H9 (cell line): ENCODE results near the gene TMCC2. TPM values are rescaled to one million over a fixed set of nuclear protein-coding genes. Genes with fewer than 3 reads are reported as not detected.
A peak's percentile ranks its signal among the peaks of the same experiment; 100 is the strongest.
"Not testable (repeated sequence)": the region's sequence is repeated elsewhere in the genome, so short reads cannot be mapped to it uniquely, and the experiment has no call there.

Source experiments
- DNase-seq: peaks from one replicate; pipeline ENCODE4 v3.0.0-alpha.2; 2017
- H2AFZ ChIP-seq: one replicate; pipeline ENCODE4 v1.6.1; 2013; ENCODE audit warnings: mild to moderate bottlenecking, low read length, control low read depth, moderate library complexity
- H2AK5ac ChIP-seq: 2 replicates; pipeline ENCODE4 v1.6.1; 2013; ENCODE audit warnings: low read length, control low read depth, mixed read lengths; ENCODE audit not compliant: insufficient read length
- H2BK120ac ChIP-seq: one replicate; pipeline ENCODE4 v1.6.1; 2013; ENCODE audit warnings: low read depth, mild to moderate bottlenecking, low read length, control low read depth, inconsistent platforms; ENCODE audit not compliant: poor library complexity, severe bottlenecking
- H2BK12ac ChIP-seq: 2 replicates; pipeline ENCODE4 v1.6.1; 2013; ENCODE audit warnings: low read length, control low read depth, mixed read lengths, low read depth; ENCODE audit not compliant: insufficient read length
- H2BK15ac ChIP-seq: 2 replicates; pipeline ENCODE4 v1.6.1; 2013; ENCODE audit warnings: low read depth, low read length, control low read depth
- H2BK20ac ChIP-seq: one replicate; pipeline ENCODE4 v1.6.1; 2013; ENCODE audit warnings: low read depth, mild to moderate bottlenecking, low read length, control low read depth, inconsistent platforms; ENCODE audit not compliant: poor library complexity, severe bottlenecking
- H2BK5ac ChIP-seq: 2 replicates; pipeline ENCODE4 v1.6.1; 2013; ENCODE audit warnings: low read length, control low read depth, mixed read lengths; ENCODE audit not compliant: insufficient read length
- H3K14ac ChIP-seq: 2 replicates; pipeline ENCODE4 v1.6.1; 2013; ENCODE audit warnings: low read length, control low read depth; ENCODE audit not compliant: insufficient read depth
- H3K18ac ChIP-seq: 2 replicates; pipeline ENCODE4 v1.6.1; 2013; ENCODE audit warnings: low read depth, mild to moderate bottlenecking, mixed read lengths, low read length, control low read depth; ENCODE audit not compliant: insufficient read length
- H3K23ac ChIP-seq: 2 replicates; pipeline ENCODE4 v1.6.1; 2013; ENCODE audit warnings: low read length, control low read depth, mixed read lengths, low read depth; ENCODE audit not compliant: insufficient read length
- H3K23me2 ChIP-seq: 2 replicates; pipeline ENCODE4 v1.6.1; 2013; ENCODE audit warnings: low read depth, mild to moderate bottlenecking, mixed read lengths, low read length, control low read depth; ENCODE audit not compliant: insufficient read length, poor library complexity, severe bottlenecking
- H3K27ac ChIP-seq: 2 replicates; pipeline ENCODE4 v1.5.1; 2013; ENCODE audit warnings: low read length, control low read depth, mixed read lengths, low read depth; ENCODE audit not compliant: insufficient read length
- H3K27me3 ChIP-seq: 2 replicates; pipeline ENCODE4 v1.6.1; 2013; ENCODE audit warnings: low read length, control low read depth, inconsistent platforms; ENCODE audit not compliant: insufficient read depth
- H3K4ac ChIP-seq: 2 replicates; pipeline ENCODE4 v1.6.1; 2013; ENCODE audit warnings: low read depth, mild to moderate bottlenecking, control low read depth, inconsistent platforms, low read length, moderate library complexity
- H3K4me1 ChIP-seq: 2 replicates; pipeline ENCODE4 v1.6.1; 2013; ENCODE audit warnings: low read length, control low read depth, inconsistent platforms; ENCODE audit not compliant: insufficient read depth
- H3K4me2 ChIP-seq: 2 replicates; pipeline ENCODE4 v1.6.1; 2013; ENCODE audit warnings: low read length, control low read depth, mixed read lengths; ENCODE audit not compliant: insufficient read length, insufficient read depth
- H3K56ac ChIP-seq: 2 replicates; pipeline ENCODE4 v1.6.1; 2013; ENCODE audit warnings: low read depth, mild to moderate bottlenecking, mixed read lengths, low read length, control low read depth; ENCODE audit not compliant: insufficient read length
- H3K79me1 ChIP-seq: 2 replicates; pipeline ENCODE4 v1.6.1; 2013; ENCODE audit warnings: low read depth, mild to moderate bottlenecking, moderate library complexity, low read length, control low read depth, inconsistent platforms; ENCODE audit not compliant: insufficient read depth, poor library complexity, severe bottlenecking
- H3K79me2 ChIP-seq: 2 replicates; pipeline ENCODE4 v1.6.1; 2013; ENCODE audit warnings: low read length, control low read depth, inconsistent platforms; ENCODE audit not compliant: insufficient read depth
- H3K9ac ChIP-seq: 2 replicates; pipeline ENCODE4 v1.6.1; 2013; ENCODE audit warnings: low read length, control low read depth, mixed read lengths; ENCODE audit not compliant: insufficient read length; ENCODE audit errors: extremely low read depth
- H3K9me3 ChIP-seq: one replicate; pipeline ENCODE4 v1.6.1; 2013; ENCODE audit warnings: low read depth, low read length, inconsistent platforms; ENCODE audit not compliant: control insufficient read depth
- H3T11ph ChIP-seq: one replicate; pipeline ENCODE4 v1.6.1; 2013; ENCODE audit warnings: mild to moderate bottlenecking, low read length, control low read depth, inconsistent platforms
- H4K20me1 ChIP-seq: one replicate; pipeline ENCODE4 v1.6.1; 2013; ENCODE audit not compliant: control insufficient read depth, insufficient read length, insufficient read depth
- H4K5ac ChIP-seq: 2 replicates; pipeline ENCODE4 v1.6.1; 2013; ENCODE audit warnings: low read depth, mild to moderate bottlenecking, mixed read lengths, low read length, control low read depth; ENCODE audit not compliant: insufficient read length
- H4K8ac ChIP-seq: replicated peaks from 2 replicates; pipeline ENCODE4 v1.6.1; 2013; ENCODE audit warnings: low read length, control low read depth, mixed read lengths, low read depth; ENCODE audit not compliant: insufficient read length
- H4K91ac ChIP-seq: 2 replicates; pipeline ENCODE4 v1.6.1; 2013; ENCODE audit warnings: low read depth, mild to moderate bottlenecking, moderate library complexity, mixed read lengths, low read length, control low read depth; ENCODE audit not compliant: insufficient read length
- H3K27ac Mint-ChIP-seq, 3 experiments: 2 replicates in 2 of 3; 3 replicates in 1 of 3; pipeline ENCODE4 v1.8.0; 2020 to 2021; ENCODE audit warnings: mixed read lengths in 3 of 3, mild to moderate bottlenecking in 1 of 3, moderate library complexity in 1 of 3
- H3K27me3 Mint-ChIP-seq: 2 replicates; pipeline ENCODE4 v1.8.0; 2021; ENCODE audit warnings: low read depth, mild to moderate bottlenecking, moderate library complexity, mixed read lengths
- H3K36me3 Mint-ChIP-seq, 3 experiments: 2 replicates in 2 of 3; 3 replicates in 1 of 3; pipeline ENCODE4 v1.8.0; 2020 to 2021; ENCODE audit warnings: low read depth in 3 of 3, mixed read lengths in 3 of 3; ENCODE audit not compliant: insufficient read depth in 1 of 3
- H3K4me1 Mint-ChIP-seq, 2 experiments: 2 replicates each; pipeline ENCODE4 v1.8.0; 2020; ENCODE audit warnings: mixed read lengths in 2 of 2
- H3K4me3 Mint-ChIP-seq, 2 experiments: 2 replicates in 1 of 2; 3 replicates in 1 of 2; pipeline ENCODE4 v1.8.0; 2020 to 2021; ENCODE audit warnings: mild to moderate bottlenecking in 2 of 2, mixed read lengths in 2 of 2, moderate library complexity in 1 of 2
- H3K9me3 Mint-ChIP-seq, 2 experiments: 2 replicates in 1 of 2; 3 replicates in 1 of 2; pipeline ENCODE4 v1.8.0; 2020; ENCODE audit warnings: mild to moderate bottlenecking in 2 of 2, mixed read lengths in 2 of 2, moderate library complexity in 1 of 2
- CTCF ChIP-seq: fragments of 200-600 bp; sonication (generic); conservative IDR thresholded peaks from 3 replicates; pipeline ENCODE4 v1.8.0; 2021; ENCODE audit warnings: antibody characterized with exemption, mild to moderate bottlenecking
- WGBS: extraction: QIAGEN DNeasy Blood & Tissue Kit; methylation state at CpG from one replicate; pipeline ENCODE4 v1.1.7; 2013; ENCODE audit warnings: missing lambda C conversion rate, low lambda C conversion rate, mixed read lengths; ENCODE audit not compliant: insufficient read length; ENCODE audit errors: extremely low coverage; 5-methylcytosine and 5-hydroxymethylcytosine counted together
- total RNA-seq: library from RNA; stranded (reverse); gene quantifications from 2 replicates; pipeline ENCODE4 v1.2.1, GENCODE V29; 2021

TMCC2 gene
- total RNA-seq, 1 experiment from 2014 or later, result 11.7 TPM

GRCh38 chr1:205296154-205296553, 68.4 kb downstream of the TMCC2 start:
- Mint-ChIP-seq H3K27me3 (no peaks in the 10 kb centered on the region), H3K27ac (peak overlapping the region; percentile 14 to 100 (median 96); a peak in 4 of 7 replicates), H3K9me3 (no peaks in the 10 kb centered on the region; a peak in 1 of 5 replicates), H3K4me3 (no peak overlapping the region), H3K36me3 (no peaks in the 10 kb centered on the region; a peak in 1 of 7 replicates), H3K4me1 (peaks cover 63 to 76% of the 10 kb centered on the region in 2 experiments)
- H2BK120ac ChIP-seq, result peak overlapping the region; percentile 65
- no CpG with 5 or more reads among the region's 2 CpGs for WGBS
- no peak for DNase-seq
- no peak overlapping the region for H2AFZ ChIP-seq
- no peak overlapping the region for H4K91ac ChIP-seq
- no peak overlapping the region for H3K27ac ChIP-seq
- peaks cover 4% of the 10 kb centered on the region for H3K23me2 ChIP-seq
- H3K23ac ChIP-seq, result no peak overlapping the region
- no peak overlapping the region for H2AK5ac ChIP-seq
- H4K5ac ChIP-seq, result no peak overlapping the region
- TF ChIP-seq CTCF, result no peak
- peaks cover 20% of the 10 kb centered on the region for H3K4me1 ChIP-seq
- no peak overlapping the region for H3K9ac ChIP-seq
- H3K14ac ChIP-seq, result no peak overlapping the region
- no peak overlapping the region for H3K18ac ChIP-seq
- H2BK20ac ChIP-seq, result no peak overlapping the region
- no peaks in the 10 kb centered on the region for H4K20me1 ChIP-seq
- no peaks in the 10 kb centered on the region for H3K27me3 ChIP-seq
- no peaks in the 10 kb centered on the region for H3K9me3 ChIP-seq
- H3T11ph ChIP-seq, result no peak overlapping the region
- no peak overlapping the region for H3K4me2 ChIP-seq
- H3K79me2 ChIP-seq, result no peaks in the 10 kb centered on the region
- H3K4ac ChIP-seq, result no peak overlapping the region
- H4K8ac ChIP-seq, result no peak overlapping the region
- no peak overlapping the region for H2BK15ac ChIP-seq
- no peak overlapping the region for H3K56ac ChIP-seq
- no peak overlapping the region for H2BK5ac ChIP-seq
- H3K79me1 ChIP-seq, result no peaks in the 10 kb centered on the region
- H2BK12ac ChIP-seq, result no peak overlapping the region

- peaks cover 23% of the 10 kb centered on the region for H3K4me1 ChIP-seq
- H3K4me2 ChIP-seq, H3K36me3 Mint-ChIP-seq, H3K23ac ChIP-seq, H4K20me1 ChIP-seq, H3T11ph ChIP-seq, H2AFZ ChIP-seq, H3K27ac ChIP-seq, H2BK15ac ChIP-seq, DNase-seq, H2BK12ac ChIP-seq, H3K23me2 ChIP-seq, H3K4ac ChIP-seq, H3K9ac ChIP-seq, H3K79me2 ChIP-seq, H3K4me3 Mint-ChIP-seq, H2BK120ac ChIP-seq, H2BK20ac ChIP-seq, H3K9me3 Mint-ChIP-seq, H4K8ac ChIP-seq, H3K9me3 ChIP-seq, H3K56ac ChIP-seq, H3K14ac ChIP-seq, H2BK5ac ChIP-seq, H3K79me1 ChIP-seq, H3K27me3 Mint-ChIP-seq, H4K5ac ChIP-seq, H2AK5ac ChIP-seq, H3K27me3 ChIP-seq: not testable (repeated sequence)
- H3K27ac Mint-ChIP-seq, result peak overlapping the region; percentile 68 to 98 (median 94); a peak in 4 of 7 replicates
- peak overlapping the region; percentile 8 for H4K91ac ChIP-seq
- WGBS, result no CpG with 5 or more reads among the region's 5 CpGs
- peak overlapping the region; percentile 45 for H3K18ac ChIP-seq
- H3K4me1 Mint-ChIP-seq, result peaks cover 75 to 84% of the 10 kb centered on the region in 2 experiments
These were observed 69.9 kb downstream of the TMCC2 start for GRCh38 chr1:205297546-205298177.
